ENCODE results near the gene CLEC4M. TPM values are rescaled to one million over a fixed set of nuclear protein-coding genes. Genes with fewer than 3 reads are reported as not detected.

Gene CLEC4M
- total RNA-seq, 1 experiment from 2014 or later: not detected

DNA sequence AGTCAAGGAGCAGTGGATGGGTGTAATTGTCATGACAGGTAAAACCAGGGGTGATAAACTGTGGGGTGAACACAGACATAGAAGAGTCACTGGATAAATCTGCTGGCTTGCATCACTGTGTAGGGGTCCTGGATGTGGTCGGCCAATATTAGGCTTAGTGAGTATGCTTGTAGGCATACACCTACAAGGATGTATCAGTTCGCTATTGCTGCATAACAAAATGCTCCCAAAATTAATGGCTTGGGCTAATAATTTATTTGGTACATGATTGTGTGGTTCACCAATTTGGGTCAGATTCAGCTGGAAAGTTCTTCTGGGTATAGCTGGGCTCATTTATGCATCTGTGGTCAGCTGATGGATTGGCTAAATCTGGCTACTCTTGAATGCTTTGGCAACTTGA is 55.8 kb downstream of the CLEC4M start:
- H4K20me1 ChIP-seq (ENCODE audit: low read length): no peaks in the 10 kb centered on the region
- no peaks in the 10 kb centered on the region for H3K36me3 ChIP-seq (ENCODE audit: low read depth, low read length)
- H3K79me2 ChIP-seq (ENCODE audit: low read length): no peaks in the 10 kb centered on the region
- H3K4me2 ChIP-seq (ENCODE audit: low read length): no peak overlapping the region
- no peaks in the 10 kb centered on the region for H3K27me3 ChIP-seq (ENCODE audit: low read length)
- H3K4me1 ChIP-seq (ENCODE audit: insufficient read depth, low read length): no peaks in the 10 kb centered on the region
- intact Hi-C loops (cut with micrococcal nuclease): no loop called here
- no peak for TF ChIP-seq EZH2 (IDR thresholded peaks at IDR 0.05; ENCODE audit: low read length, unreplicated experiment)
- H3K9me2 ChIP-seq (replicated peaks; ENCODE audit: low read length): no peaks in the 10 kb centered on the region
- BruUV-seq (replicated peaks): no TSS peak
- H3F3A ChIP-seq (ENCODE audit: low read length, unreplicated experiment): no peaks in the 10 kb centered on the region
- no peak overlapping the region for H3K27ac ChIP-seq (ENCODE audit: low read length)
- CTCF ChIA-PET: no interaction called here
- DNase-seq: no peak
- no peak overlapping the region for H3K9ac ChIP-seq (ENCODE audit: low read length)
- 0 out of 2 replicates have a peak, but pooled peaks cover 7% of the 10 kb centered on the region for H3K9me3 ChIP-seq (ENCODE audit: low read length)
- H2AFZ ChIP-seq (ENCODE audit: low read length): no peak overlapping the region
- POLR2A ChIA-PET (ENCODE audit: unreplicated experiment): no interaction called here
- no peak overlapping the region for H3K4me3 ChIP-seq (ENCODE audit: low read length)
- no peak for ATAC-seq

Other genes with a start within 250 kb of the CLEC4M start
- 41.6 and 53.4 TPM in 2 replicates for gene ZNF358, start 247.1 kb upstream of the CLEC4M start, total RNA-seq (2014; rRNA removed)
- gene MCOLN1, start 240.6 kb upstream of the CLEC4M start, total RNA-seq (2014; rRNA removed): 10.2 and 22.9 TPM in 2 replicates
- gene PNPLA6, start 227.5 kb upstream of the CLEC4M start, total RNA-seq (2014; rRNA removed): 217 and 291 TPM in 2 replicates
- 16.6 and 25.4 TPM in 2 replicates for gene CAMSAP3, start 167.4 kb upstream of the CLEC4M start, total RNA-seq (2014; rRNA removed)
- gene XAB2, start 133.7 kb upstream of the CLEC4M start, total RNA-seq (2014; rRNA removed): 81.1 and 84.4 TPM in 2 replicates
- 101 and 141 TPM in 2 replicates for gene PET100, start 133.4 kb upstream of the CLEC4M start, total RNA-seq (2014; rRNA removed)
- not detected in 2 replicates for gene PCP2, start 129.5 kb upstream of the CLEC4M start, total RNA-seq (2014; rRNA removed)
- gene STXBP2, start 126.1 kb upstream of the CLEC4M start, total RNA-seq (2014; rRNA removed): 133 and 149 TPM in 2 replicates
- not detected in 2 replicates for gene RETN, start 94.2 kb upstream of the CLEC4M start, total RNA-seq (2014; rRNA removed)
- gene MCEMP1, start 86.2 kb upstream of the CLEC4M start, total RNA-seq (2014; rRNA removed): not detected in 2 replicates
- 317 and 376 TPM in 2 replicates for gene TRAPPC5, start 82.4 kb upstream of the CLEC4M start, total RNA-seq (2014; rRNA removed)
- gene FCER2, start 61.1 kb upstream of the CLEC4M start, total RNA-seq (2014; rRNA removed): not detected in 2 replicates
- gene CLEC4G, start 31.1 kb upstream of the CLEC4M start, total RNA-seq (2014; rRNA removed): not detected in 2 replicates
- not detected in 2 replicates for gene CD209, start 15.7 kb upstream of the CLEC4M start, total RNA-seq (2014; rRNA removed)
- 29.5 and 42.4 TPM in 2 replicates for gene EVI5L, start 67.0 kb downstream of the CLEC4M start, total RNA-seq (2014; rRNA removed)
- 2.4 and 2.5 TPM in 2 replicates for gene PRR36, start 111.1 kb downstream of the CLEC4M start, total RNA-seq (2014; rRNA removed)
- 30.8 and 35.3 TPM in 2 replicates for gene LRRC8E, start 125.3 kb downstream of the CLEC4M start, total RNA-seq (2014; rRNA removed)
- gene MAP2K7, start 140.6 kb downstream of the CLEC4M start, total RNA-seq (2014; rRNA removed): 39.3 and 40.5 TPM in 2 replicates
- gene TGFBR3L, start 151.6 kb downstream of the CLEC4M start, total RNA-seq (2014; rRNA removed): 10.5 and 15.5 TPM in 2 replicates
- gene SNAPC2, start 157.1 kb downstream of the CLEC4M start, total RNA-seq (2014; rRNA removed): 40.1 and 61.7 TPM in 2 replicates
- 11.4 and 40.3 TPM in 2 replicates for gene CTXN1, start 162.9 kb downstream of the CLEC4M start, total RNA-seq (2014; rRNA removed)
- gene TIMM44, start 180.4 kb downstream of the CLEC4M start, total RNA-seq (2014; rRNA removed): 191 and 262 TPM in 2 replicates
- gene ELAVL1, start 242.4 kb downstream of the CLEC4M start, total RNA-seq (2014; rRNA removed): 87.2 and 111 TPM in 2 replicates

All from PC-3 (cell line).